MM.1S (cell line): ENCODE data around the gene AMPH.
"Not testable (repeated sequence)": the region's sequence is repeated elsewhere in the genome, so short reads cannot be mapped to it uniquely, and the experiment has no call there.

Experiments used
- DNase-seq: peaks from one replicate; pipeline ENCODE4 v3.0.0-alpha.2; 2015
- H2AFZ ChIP-seq: fragments of 300-600 bp; sonication (generic); 2 replicates; pipeline ENCODE4 v1.6.0; 2016; ENCODE audit warnings: antibody characterized with exemption, low read length
- H3F3A ChIP-seq: fragments of 300-600 bp; sonication (generic); 2 replicates; pipeline ENCODE4 v1.6.1; 2016; ENCODE audit warnings: mild to moderate bottlenecking, antibody characterized with exemption, low read length, moderate library complexity, mixed read lengths; ENCODE audit not compliant: insufficient read depth
- H3K27ac ChIP-seq: fragments of 300-600 bp; sonication (generic); 2 replicates; pipeline ENCODE4 v1.5.1; 2016; ENCODE audit warnings: mild to moderate bottlenecking, low read length
- H3K27me3 ChIP-seq: fragments of 300-600 bp; sonication (generic); replicated peaks from 2 replicates; pipeline ENCODE4 v1.6.0; 2016; ENCODE audit warnings: low read length; ENCODE audit not compliant: insufficient read depth
- H3K36me3 ChIP-seq: fragments of 300-600 bp; sonication (generic); replicated peaks from 2 replicates; pipeline ENCODE4 v1.6.1; 2016; ENCODE audit warnings: mild to moderate bottlenecking, low read length, mixed read lengths; ENCODE audit not compliant: insufficient read depth
- H3K4me1 ChIP-seq: fragments of 300-600 bp; sonication (generic); 2 replicates; pipeline ENCODE4 v1.6.1; 2016; ENCODE audit warnings: low read length, mixed read lengths
- H3K4me2 ChIP-seq: fragments of 300-600 bp; sonication (generic); 2 replicates; pipeline ENCODE4 v1.6.0; 2016; ENCODE audit warnings: low read depth, low read length
- H3K4me3 ChIP-seq: fragments of 300-600 bp; sonication (generic); 2 replicates; pipeline ENCODE4 v1.5.1; 2016; ENCODE audit warnings: low read length, mixed read lengths
- H3K79me2 ChIP-seq: fragments of 300-600 bp; sonication (generic); 2 replicates; pipeline ENCODE4 v1.6.1; 2016; ENCODE audit warnings: mixed run types, low read length, mixed read lengths
- H3K9ac ChIP-seq: fragments of 300-600 bp; sonication (generic); 2 replicates; pipeline ENCODE4 v1.6.1; 2016; ENCODE audit warnings: low read length, mixed read lengths
- H3K9me2 ChIP-seq: fragments of 300-600 bp; sonication (generic); replicated peaks from 2 replicates; pipeline ENCODE4 v1.6.1; 2016; ENCODE audit warnings: mild to moderate bottlenecking, low read length, mixed read lengths; ENCODE audit not compliant: insufficient read depth
- H3K9me3 ChIP-seq: fragments of 300-600 bp; sonication (generic); replicated peaks from 2 replicates; pipeline ENCODE4 v1.6.1; 2016; ENCODE audit warnings: mild to moderate bottlenecking, low read length, mixed read lengths; ENCODE audit not compliant: insufficient read depth
- H4K20me1 ChIP-seq: fragments of 300-600 bp; sonication (generic); 2 replicates; pipeline ENCODE4 v1.6.1; 2016; ENCODE audit warnings: mild to moderate bottlenecking, low read length, moderate library complexity, mixed read lengths; ENCODE audit not compliant: insufficient read depth
- EZH2 ChIP-seq: fragments of 300-600 bp; sonication (generic); optimal IDR thresholded peaks from 2 replicates; pipeline ENCODE3; 2017; ENCODE audit warnings: low read depth, mild to moderate bottlenecking, antibody characterized with exemption, low read length, mixed read lengths
- EZH2phosphoT487 ChIP-seq: fragments of 300-600 bp; sonication (generic); IDR thresholded peaks from 2 replicates; pipeline ENCODE4 v1.6.1; 2018; ENCODE audit warnings: antibody characterized with exemption, low read length
- TF ChIP-seq, protein P1 (sequence below): fragments of 300-600 bp; sonication (generic); IDR thresholded peaks from 2 replicates; pipeline ENCODE4 v1.5.1; 2016; ENCODE audit warnings: antibody characterized with exemption, low read length, mixed read lengths

The AMPH gene

GRCh38 chr7:38363379-38363778, 267.8 kb downstream of the AMPH start:
- H4K20me1 ChIP-seq, H3K36me3 ChIP-seq, H3K9me3 ChIP-seq, H3K9me2 ChIP-seq, H3K27me3 ChIP-seq, H2AFZ ChIP-seq: not testable (repeated sequence)
- peak; percentile 71 for DNase-seq
- H3K9ac ChIP-seq: peak overlapping the region; percentile 25; the same call in 1 of the 2 replicates
- H3K79me2 ChIP-seq: peaks cover 54% of the 10 kb centered on the region
- peak overlapping the region; percentile 77 for H3K4me2 ChIP-seq
- H3K4me3 ChIP-seq: peak overlapping the region; percentile 42; the same call in 1 of the 2 replicates
- TF ChIP-seq, protein P1, sequence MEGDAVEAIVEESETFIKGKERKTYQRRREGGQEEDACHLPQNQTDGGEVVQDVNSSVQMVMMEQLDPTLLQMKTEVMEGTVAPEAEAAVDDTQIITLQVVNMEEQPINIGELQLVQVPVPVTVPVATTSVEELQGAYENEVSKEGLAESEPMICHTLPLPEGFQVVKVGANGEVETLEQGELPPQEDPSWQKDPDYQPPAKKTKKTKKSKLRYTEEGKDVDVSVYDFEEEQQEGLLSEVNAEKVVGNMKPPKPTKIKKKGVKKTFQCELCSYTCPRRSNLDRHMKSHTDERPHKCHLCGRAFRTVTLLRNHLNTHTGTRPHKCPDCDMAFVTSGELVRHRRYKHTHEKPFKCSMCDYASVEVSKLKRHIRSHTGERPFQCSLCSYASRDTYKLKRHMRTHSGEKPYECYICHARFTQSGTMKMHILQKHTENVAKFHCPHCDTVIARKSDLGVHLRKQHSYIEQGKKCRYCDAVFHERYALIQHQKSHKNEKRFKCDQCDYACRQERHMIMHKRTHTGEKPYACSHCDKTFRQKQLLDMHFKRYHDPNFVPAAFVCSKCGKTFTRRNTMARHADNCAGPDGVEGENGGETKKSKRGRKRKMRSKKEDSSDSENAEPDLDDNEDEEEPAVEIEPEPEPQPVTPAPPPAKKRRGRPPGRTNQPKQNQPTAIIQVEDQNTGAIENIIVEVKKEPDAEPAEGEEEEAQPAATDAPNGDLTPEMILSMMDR: peak; percentile 66
- peaks cover 33% of the 10 kb centered on the region for H3K4me1 ChIP-seq
- peaks cover 35% of the 10 kb centered on the region for H3F3A ChIP-seq
- peak overlapping the region; percentile 78; the same call in 1 of the 2 replicates for H3K27ac ChIP-seq

DNA sequence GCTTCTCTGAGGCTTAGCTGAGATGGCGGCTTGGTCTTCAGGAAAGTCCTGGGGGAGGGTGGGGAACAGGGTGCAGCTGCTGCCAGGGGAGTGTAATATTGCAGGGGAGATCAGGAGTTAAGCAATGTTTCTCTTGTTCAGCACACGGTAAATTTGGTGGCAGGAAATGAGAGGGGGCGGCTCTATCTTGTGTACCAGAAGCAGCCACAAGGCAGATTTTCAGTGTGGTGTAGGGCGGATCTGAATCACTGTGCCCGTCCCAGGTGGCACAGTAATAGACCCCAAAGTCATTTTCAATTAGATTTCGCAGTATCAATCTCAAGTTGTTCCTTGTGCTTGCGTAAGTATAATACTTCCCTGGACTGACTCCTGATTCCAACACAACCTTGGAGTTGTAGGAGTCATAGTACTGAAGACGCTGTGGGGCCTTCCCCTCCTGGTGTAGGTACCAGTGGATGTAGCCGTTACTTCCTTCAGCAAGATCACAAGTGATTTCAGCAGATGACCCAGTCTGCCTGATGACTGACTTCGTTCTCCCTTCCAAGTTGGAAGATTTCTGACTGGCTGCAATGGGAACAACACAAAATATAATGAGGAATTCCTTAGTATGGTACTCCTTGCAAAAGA, 268.4 kb downstream of the AMPH start:
- H3K4me1 ChIP-seq: peaks cover 27% of the 10 kb centered on the region
- peak overlapping the region; percentile 78 for H3K27ac ChIP-seq
- H2AFZ ChIP-seq, H3K9me3 ChIP-seq, H3K27me3 ChIP-seq, H4K20me1 ChIP-seq, H3K36me3 ChIP-seq, H3K9me2 ChIP-seq: not testable (repeated sequence)
- peak overlapping the region; percentile 77 for H3K4me2 ChIP-seq
- H3K9ac ChIP-seq: peak overlapping the region; percentile 33; the same call in 1 of the 2 replicates
- peaks cover 52% of the 10 kb centered on the region for H3K79me2 ChIP-seq
- peak; percentile 69 for DNase-seq
- H3F3A ChIP-seq: peaks cover 33% of the 10 kb centered on the region
- peak overlapping the region; percentile 50 for H3K4me3 ChIP-seq

DNA sequence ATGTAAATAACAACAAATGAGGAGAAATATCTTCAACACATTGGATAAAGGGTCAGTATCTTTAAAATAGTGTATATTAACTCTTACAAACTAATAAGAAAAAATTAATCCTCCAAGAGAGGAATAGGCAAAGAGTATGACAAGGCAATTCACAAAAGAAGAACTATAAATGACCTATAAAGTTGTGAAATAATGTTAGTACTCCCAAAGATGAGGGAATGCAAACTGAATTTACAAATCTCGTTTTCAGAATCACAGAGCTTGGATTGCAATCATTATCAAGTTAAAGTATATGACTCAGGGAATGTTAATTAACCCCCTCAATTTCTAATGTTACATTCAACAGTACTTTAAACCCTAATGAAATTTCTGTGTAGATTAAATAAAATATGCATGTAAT, 270.4 kb downstream of the AMPH start:
- Histone ChIP-seq H3F3A (peaks cover 18% of the 10 kb centered on the region), H3K27me3 (no peaks in the 10 kb centered on the region), H3K79me2 (peaks cover 60% of the 10 kb centered on the region), H3K27ac (no peak overlapping the region), H3K36me3 (no peaks in the 10 kb centered on the region), H3K9me3 (no peaks in the 10 kb centered on the region), H3K9ac (peak overlapping the region; percentile 13; the same call in 1 of the 2 replicates), H3K9me2 (no peaks in the 10 kb centered on the region), H3K4me3 (peak overlapping the region; percentile 51; the same call in 1 of the 2 replicates), H3K4me1 (peaks cover 14% of the 10 kb centered on the region), H3K4me2 (peak overlapping the region; percentile 74; the same call in 1 of the 2 replicates), H2AFZ (no peak overlapping the region), H4K20me1 (no peaks in the 10 kb centered on the region)
- TF ChIP-seq EZH2phosphoT487 (no peak), EZH2 (no peak)
- TF ChIP-seq, protein P1: no peak
- DNase-seq: no peak

DNA sequence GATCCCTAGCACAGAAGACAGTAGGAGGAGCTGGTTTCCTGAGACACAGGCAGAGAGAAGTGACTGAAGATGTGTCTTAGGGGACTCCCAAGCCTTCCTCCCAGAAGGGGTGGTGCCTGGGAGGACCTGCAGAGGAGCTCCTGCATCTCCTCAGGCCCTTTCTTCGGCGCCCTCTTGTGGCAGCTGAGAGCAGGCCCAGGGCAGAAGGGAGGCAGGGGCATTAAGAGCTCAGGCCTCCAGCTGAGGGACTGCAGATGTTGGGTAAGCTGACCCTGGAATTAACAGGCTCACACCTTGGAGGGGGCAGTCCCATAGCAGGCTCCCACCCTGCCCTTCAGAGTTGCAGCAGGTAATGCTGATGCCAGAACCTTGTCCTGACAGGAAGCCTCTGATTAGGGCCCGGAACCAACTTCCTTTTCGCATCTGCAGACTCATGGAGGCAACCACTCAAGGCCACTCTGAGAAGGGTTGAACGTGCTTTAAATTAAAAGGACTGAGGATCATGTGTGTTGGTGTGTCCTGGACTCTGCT, 272.0 kb downstream of the AMPH start:
- H2AFZ ChIP-seq, H3K36me3 ChIP-seq, H4K20me1 ChIP-seq, H3K27me3 ChIP-seq, H3K9me3 ChIP-seq, H3K9me2 ChIP-seq: not testable (repeated sequence)
- Histone ChIP-seq H3K4me3 (peak overlapping the region; percentile 52), H3K4me1 (peaks cover 13% of the 10 kb centered on the region), H3K79me2 (peaks cover 56% of the 10 kb centered on the region), H3F3A (peaks cover 19% of the 10 kb centered on the region), H3K27ac (peak overlapping the region; percentile 78; the same call in 1 of the 2 replicates), H3K9ac (peak overlapping the region; percentile 49; the same call in 1 of the 2 replicates), H3K4me2 (peak overlapping the region; percentile 82)
- TF ChIP-seq, protein P1: peak; percentile 37
- DNase-seq: peak; percentile 70

DNA sequence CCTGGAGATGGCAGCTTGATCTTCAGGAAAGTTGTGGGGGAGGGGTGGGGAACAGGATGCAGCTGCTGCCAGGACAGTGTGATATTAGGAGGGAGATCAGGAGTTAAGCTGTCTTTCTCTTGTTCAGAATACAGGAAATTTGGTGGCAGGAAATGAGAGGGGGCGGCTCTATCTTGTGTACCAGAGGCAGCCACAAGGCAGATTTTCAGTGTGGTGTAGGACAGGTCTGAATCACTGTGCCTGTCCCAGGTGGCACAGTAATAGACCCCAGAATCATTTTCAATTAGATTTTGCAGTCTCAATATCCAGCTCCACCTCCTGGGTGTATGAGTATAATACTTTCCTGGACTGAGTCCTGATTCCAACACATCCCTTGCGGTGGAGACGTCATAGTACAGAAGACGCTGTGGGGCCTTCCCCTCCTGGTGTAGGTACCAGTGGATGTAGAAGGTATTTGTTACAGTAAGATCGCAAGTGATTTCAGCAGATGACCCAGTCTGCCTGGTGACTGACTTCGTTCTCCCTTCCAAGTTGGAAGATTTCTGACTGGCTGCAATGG, 272.8 kb downstream of the AMPH start:
- H3K4me3 ChIP-seq: peak overlapping the region; percentile 52
- peaks cover 14% of the 10 kb centered on the region for H3K4me1 ChIP-seq
- peaks cover 49% of the 10 kb centered on the region for H3K79me2 ChIP-seq
- not testable (repeated sequence) for H2AFZ ChIP-seq, H3K27me3 ChIP-seq, H3K9me3 ChIP-seq, H4K20me1 ChIP-seq, H3K36me3 ChIP-seq, H3K9me2 ChIP-seq
- H3K9ac ChIP-seq: peak overlapping the region; percentile 32; the same call in 1 of the 2 replicates
- peak overlapping the region; percentile 78; the same call in 1 of the 2 replicates for H3K27ac ChIP-seq
- peak overlapping the region; percentile 82 for H3K4me2 ChIP-seq
- H3F3A ChIP-seq: peaks cover 26% of the 10 kb centered on the region
- DNase-seq: peak; percentile 36
